K562 (cell line): ENCODE data around the gene UBE2E2. TPM values are rescaled to one million over a fixed set of nuclear protein-coding genes. Genes with fewer than 3 reads are reported as not detected.

Source experiments
- ATAC-seq: fragments of 200-7000 bp; cut with Tn5 transposase; 3 replicates; pipeline ENCODE4 v1.9.1; 2020; ENCODE audit warnings: moderate library complexity
- BruUV-seq: library from RNA; stranded (reverse); fragments of 400-500 nt; replicated peaks from 2 replicates; lab custom pipeline; 2021; lab: Mats Ljungman, UMichigan
- CTCF ChIA-PET: fragments of 300-600 bp; formaldehyde crosslinking; extraction: SDS; loops from one replicate; lab custom pipeline; 2021; ENCODE audit warnings: low intra/inter-chr PET ratio; lab: Yijun Ruan, JAX
- POLR2A ChIA-PET: fragments of 300-600, 350-650 bp; sonication (Branson Sonifier 250); formaldehyde crosslinking; extraction: SDS; loops from one replicate; lab custom pipeline; 2021; ENCODE audit warnings: antibody characterized with exemption, inconsistent platforms; lab: Yijun Ruan, JAX
- DNase-seq, 4 experiments: peaks; one replicate each; pipeline versions ENCODE4 v3.0.0 to v3.0.0-alpha.2; 2011 to 2018; ENCODE audit warnings: low spot score in 3 of 4, mixed read lengths in 3 of 4; ENCODE audit errors: extremely low read depth in 1 of 4
- FAIRE-seq: peaks from 2 replicates; lab custom pipeline; 2011; peaks lifted over from hg19 to GRCh38; lab: Jason Lieb, UNC
- H2AFZ ChIP-seq: 2 replicates; pipeline ENCODE4 v1.6.0; 2011; ENCODE audit warnings: low read depth, low read length, control low read depth, inconsistent platforms
- H3K27ac ChIP-seq: fragments of 200-600 bp; 3 replicates; pipeline ENCODE4 v1.8.0; 2011; ENCODE audit warnings: low read depth, mild to moderate bottlenecking, control low read depth, inconsistent platforms, low read length, moderate library complexity, mixed read lengths; ENCODE audit errors: extremely low read depth
- H3K27me3 ChIP-seq, 2 experiments: fragments of 300-600 bp in 1 of 2; 2 replicates in 1 of 2; 3 replicates in 1 of 2; pipeline versions ENCODE4 v1.6.0 to v1.8.0; 2011; ENCODE audit warnings: inconsistent platforms in 2 of 2, low read length in 2 of 2, mild to moderate bottlenecking in 1 of 2, mixed read lengths in 1 of 2, moderate library complexity in 1 of 2; ENCODE audit not compliant: control insufficient read depth in 2 of 2, insufficient read depth in 2 of 2
- H3K36me3 ChIP-seq: fragments of 300-600 bp; 3 replicates; pipeline ENCODE4 v1.8.0; 2011; ENCODE audit warnings: mild to moderate bottlenecking, low read length, inconsistent platforms; ENCODE audit not compliant: control insufficient read depth, insufficient read depth
- H3K4me1 ChIP-seq, 2 experiments: fragments of 200-600 bp in 1 of 2; replicated peaks in 1 of 2; 2 replicates in 1 of 2; 3 replicates in 1 of 2; pipeline versions ENCODE4 v1.5.1 to v1.8.0; 2011; ENCODE audit warnings: inconsistent platforms in 2 of 2, low read length in 2 of 2, mild to moderate bottlenecking in 1 of 2, mixed read lengths in 1 of 2, moderate library complexity in 1 of 2; ENCODE audit not compliant: control insufficient read depth in 2 of 2, insufficient read depth in 2 of 2
- H3K4me2 ChIP-seq: 2 replicates; pipeline ENCODE4 v1.6.1; 2011; ENCODE audit warnings: low read length, control low read depth, inconsistent platforms, mixed read lengths; ENCODE audit not compliant: insufficient read depth
- H3K4me3 ChIP-seq: fragments of 200-600 bp; sonication (generic), shearing (Covaris generic); 2 replicates; pipeline ENCODE4 v1.5.1; 2016; ENCODE audit warnings: control low read depth, inconsistent platforms
- H3K79me2 ChIP-seq: fragments of 200-600 bp; 3 replicates; pipeline ENCODE4 v1.8.0; 2011; ENCODE audit warnings: low read length, inconsistent platforms; ENCODE audit not compliant: control insufficient read depth, insufficient read depth
- H3K9ac ChIP-seq, 2 experiments: 2 replicates each; pipeline versions ENCODE4 v1.6.0 to v1.6.1; 2011; ENCODE audit warnings: low read depth in 2 of 2, low read length in 2 of 2, control low read depth in 1 of 2, inconsistent platforms in 1 of 2, mild to moderate bottlenecking in 1 of 2, mixed read lengths in 1 of 2; ENCODE audit not compliant: insufficient read depth in 1 of 2
- H3K9me1 ChIP-seq: one replicate; pipeline ENCODE4 v1.6.0; 2011; ENCODE audit warnings: inconsistent platforms, mild to moderate bottlenecking, low read length, moderate library complexity; ENCODE audit not compliant: control insufficient read depth, insufficient read depth
- H3K9me3 ChIP-seq: replicated peaks from 2 replicates; pipeline ENCODE4 v1.5.1; 2011; ENCODE audit warnings: low read depth, low read length, inconsistent platforms; ENCODE audit not compliant: control insufficient read depth, insufficient read depth
- H4K20me1 ChIP-seq: replicated peaks from 2 replicates; pipeline ENCODE4 v1.6.1; 2011; ENCODE audit warnings: low read length, inconsistent platforms, mixed read lengths; ENCODE audit not compliant: control insufficient read depth, insufficient read depth
- HBP1 ChIP-seq: fragments of 450-650 bp; formaldehyde crosslinking; IDR thresholded peaks from 2 replicates; pipeline ENCODE4 v1.4.0; 2022; ENCODE audit warnings: missing genetic modification characterization
- PATZ1 ChIP-seq: fragments of 250-450 bp; sonication (Bioruptor Pico); IDR thresholded peaks from 2 replicates; pipeline ENCODE4 v1.5.0; 2020; ENCODE audit warnings: mild to moderate bottlenecking, borderline replicate concordance
- SFPQ ChIP-seq: fragments of 200-400 bp; formaldehyde crosslinking; IDR thresholded peaks from 2 replicates; pipeline ENCODE4 v1.6.1; 2017; ENCODE audit warnings: mild to moderate bottlenecking, low read depth, low read length, moderate library complexity
- WGBS: fragments of 100-300 bp; shearing (Covaris generic); methylation state at CpG from one replicate; pipeline ENCODE4 v1.1.6; 2016; ENCODE audit warnings: low coverage, mixed read lengths; ENCODE audit not compliant: insufficient coverage; ENCODE audit errors: missing lambda C conversion rate; 5-methylcytosine and 5-hydroxymethylcytosine counted together
- in situ Hi-C: fragments of 300-500 bp; cut with MboI; formaldehyde crosslinking; loops from 4 replicates; pipeline ENCODE4 v1.15.0; 2018; ENCODE audit warnings: inconsistent platforms, mixed read lengths
- intact Hi-C: fragments of 100-400 bp; cut with micrococcal nuclease; formaldehyde crosslinking; loops from 2 replicates; pipeline ENCODE4 v1.14.2; 2022
- polyA plus RNA-seq, 8 experiments: library from polyadenylated mRNA; depleted of rRNA in 4 of 8; stranded (reverse) in 5 of 8; unstranded in 3 of 8; fragments of >200 nt; fragmentation: Nextera tagmentation in 2 of 8; fragmentation: Illumina TruSeq in 1 of 8; extraction: Ambion mirVana in 2 of 8; extraction: Trizol in 1 of 8; gene quantifications; 2 replicates each; pipeline versions ENCODE4 v1.2.1 to v1.2.3, GENCODE V29; 2011 to 2014; ENCODE audit warnings: inconsistent platforms in 1 of 8, missing spikeins in 1 of 8
- total RNA-seq, 7 experiments: library from RNA; depleted of rRNA in 6 of 7; stranded (reverse); fragments of >200 nt in 6 of 7; fragmentation: Illumina TruSeq in 2 of 7; extraction: Trizol in 2 of 7; gene quantifications; 2 replicates each; pipeline versions ENCODE4 v1.2.1 to v1.2.3, GENCODE V29; 2011 to 2021; ENCODE audit warnings: low replicate concordance in 1 of 7

The UBE2E2 gene
- total and polyA plus RNA-seq, 9 of the 15 experiments (the other 6 are each of a cell fraction or from before 2014, with no cell fraction given) = 0.22 to 5.1 (median 1.9) TPM

- no peaks in the 10 kb centered on the region for H3K79me2 ChIP-seq
- intact Hi-C loops = no loop called here
- ChIA-PET POLR2A (no interaction called here), CTCF (no interaction called here)
- no peaks in the 10 kb centered on the region for H3K36me3 ChIP-seq
- no peak overlapping the region for H2AFZ ChIP-seq
- no peaks in the 10 kb centered on the region for H4K20me1 ChIP-seq
- no peaks in the 10 kb centered on the region for H3K27me3 ChIP-seq
- H3K4me2 ChIP-seq = no peak overlapping the region
- FAIRE-seq (no peak), DNase-seq (no peak), ATAC-seq (no peak)
- BruUV-seq = no TSS peak
- no peak overlapping the region for H3K9ac ChIP-seq
- no peaks in the 10 kb centered on the region for H3K4me1 ChIP-seq
- no peaks in the 10 kb centered on the region for H3K9me1 ChIP-seq
- no peaks in the 10 kb centered on the region for H3K9me3 ChIP-seq
- TF ChIP-seq SFPQ (no peak), PATZ1 (CRISPR knock-in tag) (no peak), HBP1 (CRISPR knock-in tag) (no peak)
- TF ChIP-seq, all 486 proteins: peak for 0
- H3K4me3 ChIP-seq = no peak overlapping the region
- in situ Hi-C loops = no loop called here
- H3K27ac ChIP-seq = no peak overlapping the region
- 2% methylated on average over 3 of the region's 3 CpGs for WGBS
These were observed 74.6 kb downstream of the UBE2E2 start for GRCh38 chr3:23277688-23278087.
